ENCODE data around the gene ACOT13.

The ACOT13 gene

GRCh38 chr6:24621626-24622289 lies 45.1 kb upstream of the ACOT13 start (continued):
- TF ChIP-seq ZBTB10 (tag by site-specific recombination; IDR thresholded peaks at IDR 0.05) (no peak), ZBTB1 (tag by site-specific recombination; IDR thresholded peaks at IDR 0.05) (no peak)

GRCh38 chr6:24630856-24631505 lies 35.9 kb upstream of the ACOT13 start:
- Histone ChIP-seq H3K27ac (ENCODE audit: extremely low read depth, low read depth, low read length) (no peak overlapping the region), H3K36me3 (ENCODE audit: control insufficient read depth in 2 of 2, insufficient read depth in 1 of 2, low read length in 2 of 2) (no peaks in the 10 kb centered on the region), H3K9me3 (ENCODE audit: control insufficient read depth, insufficient read depth, low read depth, low read length) (no peaks in the 10 kb centered on the region), H3K4me1 (ENCODE audit: control insufficient read depth, insufficient read depth, low read length) (peaks cover 7% of the 10 kb centered on the region; the same call in 1 of the 2 replicates), H3K4me3 (ENCODE audit: low read depth, low read length) (no peak overlapping the region)
- ChIA-PET POLR2A (no interaction called here), CTCF (interaction anchor here (0.8 to 2.6 kb wide), 3 partner anchors 18 to 50 kb away, joined by 3 to 9 read pairs (median 3); no protein-coding TSS in a partner anchor)
- TF ChIP-seq ZNF830 (tag by site-specific recombination; IDR thresholded peaks at IDR 0.05; ENCODE audit: low read depth) (no peak), ATF2 (tag by site-specific recombination; IDR thresholded peaks at IDR 0.05; ENCODE audit: low read depth) (no peak), ZXDB (tag by site-specific recombination; IDR thresholded peaks at IDR 0.05) (no peak), ZEB2 (tag by site-specific recombination; IDR thresholded peaks at IDR 0.05) (no peak), ZNF292 (tag by site-specific recombination; IDR thresholded peaks at IDR 0.05; ENCODE audit: borderline replicate concordance, low read depth) (no peak), ZNF626 (tag by site-specific recombination; IDR thresholded peaks at IDR 0.05) (no peak), ZNF362 (tag by site-specific recombination; IDR thresholded peaks at IDR 0.05) (no peak), ZNF16 (tag by site-specific recombination; IDR thresholded peaks at IDR 0.05; ENCODE audit: low read depth) (no peak), PRDM10 (tag by site-specific recombination; IDR thresholded peaks at IDR 0.05) (no peak), ZNF155 (tag by site-specific recombination; IDR thresholded peaks at IDR 0.05) (no peak), ZNF24 (tag by site-specific recombination; IDR thresholded peaks at IDR 0.05) (no peak), GFI1B (tag by site-specific recombination; IDR thresholded peaks at IDR 0.05) (no peak), ZNF274 (IDR thresholded peaks at IDR 0.05; ENCODE audit: low read length) (no peak), ZNF274 (tag by site-specific recombination; IDR thresholded peaks at IDR 0.05; ENCODE audit: borderline replicate concordance) (no peak), ZBTB10 (tag by site-specific recombination; IDR thresholded peaks at IDR 0.05) (no peak), MZF1 (tag by site-specific recombination; IDR thresholded peaks at IDR 0.05; ENCODE audit: borderline replicate concordance) (no peak), SP7 (tag by site-specific recombination; IDR thresholded peaks at IDR 0.05) (no peak)

Measured in HEK293 (cell line).